Left ventricle myocardium inferior (tissue), 1 donor: ENCODE measurements around the gene C1QL4. TPM values are rescaled to one million over a fixed set of nuclear protein-coding genes. Genes with fewer than 3 reads are reported as not detected.
A peak's percentile ranks its signal among the peaks of the same experiment; 100 is the strongest.

Experiments
- DNase-seq: peaks from one replicate; pipeline ENCODE4 v3.0.0-alpha.2; 2020
- H3K27ac ChIP-seq: fragments of 200-600 bp; replicated peaks from 2 replicates; pipeline ENCODE4 v1.8.0; 2021
- H3K27me3 ChIP-seq: fragments of 200-600 bp; 2 replicates; pipeline ENCODE4 v1.8.0; 2021; ENCODE audit warnings: low read depth
- H3K36me3 ChIP-seq: fragments of 200-600 bp; 2 replicates; pipeline ENCODE4 v1.8.0; 2021
- H3K4me1 ChIP-seq: fragments of 200-600 bp; 2 replicates; pipeline ENCODE4 v1.8.0; 2021
- H3K4me3 ChIP-seq: fragments of 200-600 bp; 2 replicates; pipeline ENCODE4 v1.8.0; 2021; ENCODE audit warnings: mild to moderate bottlenecking, moderate library complexity
- H3K9me3 ChIP-seq: fragments of 200-600 bp; replicated peaks from 2 replicates; pipeline ENCODE4 v1.8.0; 2021
- intact Hi-C: fragments of 100-400 bp; cut with micrococcal nuclease; formaldehyde crosslinking; loops from one replicate; pipeline ENCODE4 v1.11.0; 2022
- total RNA-seq: library from RNA; stranded (reverse); fragmentation: NEBNext Ultra II Directional; extraction: Animal tissue kit (Norgen Biotek cat#: 25700); gene quantifications from one replicate; pipeline ENCODE4 v1.2.1, GENCODE V29; 2021
- TF ChIP-seq, protein P1 (sequence below): fragments of 200-600 bp; IDR thresholded peaks from 2 replicates; pipeline ENCODE4 v1.8.0; 2021; ENCODE audit warnings: antibody characterized with exemption, mild to moderate bottlenecking, borderline replicate concordance
- donor health status: DM: no; HTN: yes; CAD: no; lungs with severe emphysema.

C1QL4 gene
- total RNA-seq, 1 donor from 2014 or later: not detected

DNA sequence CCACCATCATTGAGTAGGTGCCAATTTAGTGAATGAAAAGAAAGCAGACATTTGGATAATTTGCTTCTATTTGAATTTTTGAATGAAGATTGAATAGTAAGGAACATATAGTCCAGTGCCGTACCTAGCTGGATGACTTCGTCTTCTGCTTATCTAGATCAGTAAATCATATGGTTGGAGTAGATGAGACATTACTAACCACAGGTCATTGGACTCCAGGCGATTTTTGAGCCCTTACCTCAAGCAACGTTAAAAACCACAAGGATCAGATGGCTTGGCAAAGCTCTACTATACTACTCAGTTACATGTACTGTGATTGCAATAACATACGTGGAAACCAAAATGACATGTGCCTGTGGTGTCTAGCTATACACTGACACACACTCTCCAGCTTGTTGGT lies 28.6 kb upstream of the C1QL4 start:
- TF ChIP-seq, protein P1, sequence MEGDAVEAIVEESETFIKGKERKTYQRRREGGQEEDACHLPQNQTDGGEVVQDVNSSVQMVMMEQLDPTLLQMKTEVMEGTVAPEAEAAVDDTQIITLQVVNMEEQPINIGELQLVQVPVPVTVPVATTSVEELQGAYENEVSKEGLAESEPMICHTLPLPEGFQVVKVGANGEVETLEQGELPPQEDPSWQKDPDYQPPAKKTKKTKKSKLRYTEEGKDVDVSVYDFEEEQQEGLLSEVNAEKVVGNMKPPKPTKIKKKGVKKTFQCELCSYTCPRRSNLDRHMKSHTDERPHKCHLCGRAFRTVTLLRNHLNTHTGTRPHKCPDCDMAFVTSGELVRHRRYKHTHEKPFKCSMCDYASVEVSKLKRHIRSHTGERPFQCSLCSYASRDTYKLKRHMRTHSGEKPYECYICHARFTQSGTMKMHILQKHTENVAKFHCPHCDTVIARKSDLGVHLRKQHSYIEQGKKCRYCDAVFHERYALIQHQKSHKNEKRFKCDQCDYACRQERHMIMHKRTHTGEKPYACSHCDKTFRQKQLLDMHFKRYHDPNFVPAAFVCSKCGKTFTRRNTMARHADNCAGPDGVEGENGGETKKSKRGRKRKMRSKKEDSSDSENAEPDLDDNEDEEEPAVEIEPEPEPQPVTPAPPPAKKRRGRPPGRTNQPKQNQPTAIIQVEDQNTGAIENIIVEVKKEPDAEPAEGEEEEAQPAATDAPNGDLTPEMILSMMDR: no peak
- no peaks in the 10 kb centered on the region for H3K9me3 ChIP-seq
- peaks cover 43% of the 10 kb centered on the region for H3K4me1 ChIP-seq
- intact Hi-C loops: no loop called here
- peak overlapping the region; percentile 81 for H3K4me3 ChIP-seq
- no peak for DNase-seq
- no peaks in the 10 kb centered on the region for H3K27me3 ChIP-seq
- no peaks in the 10 kb centered on the region for H3K36me3 ChIP-seq
- peak overlapping the region; percentile 97 for H3K27ac ChIP-seq

DNA sequence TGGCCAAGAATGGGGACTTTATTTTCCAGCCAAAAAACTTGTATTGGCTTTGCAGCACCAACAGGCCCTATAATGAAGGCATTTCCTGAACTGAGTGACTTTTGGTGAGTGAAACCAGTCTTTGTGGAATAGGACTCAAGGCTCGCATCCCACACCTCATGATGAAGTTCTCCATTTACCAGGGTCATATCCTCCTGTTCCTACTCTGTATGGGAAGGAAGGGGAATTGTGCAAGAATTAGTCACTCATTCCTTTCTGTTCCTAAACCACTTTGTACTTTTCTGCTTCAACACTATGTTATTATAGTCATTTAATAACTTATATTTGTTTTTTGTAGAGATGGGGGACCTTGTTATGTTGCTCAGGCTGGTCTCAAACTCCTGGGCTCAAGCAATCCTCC lies 28.0 kb upstream of the C1QL4 start:
- Histone ChIP-seq H3K27me3 (peaks cover 5% of the 10 kb centered on the region), H3K9me3 (no peaks in the 10 kb centered on the region), H3K4me3 (no peak overlapping the region), H3K4me1 (peaks cover 40% of the 10 kb centered on the region), H3K36me3 (no peaks in the 10 kb centered on the region), H3K27ac (no peak overlapping the region)
- intact Hi-C loops: no loop called here
- TF ChIP-seq, protein P1: no peak
- no peak for DNase-seq

DNA sequence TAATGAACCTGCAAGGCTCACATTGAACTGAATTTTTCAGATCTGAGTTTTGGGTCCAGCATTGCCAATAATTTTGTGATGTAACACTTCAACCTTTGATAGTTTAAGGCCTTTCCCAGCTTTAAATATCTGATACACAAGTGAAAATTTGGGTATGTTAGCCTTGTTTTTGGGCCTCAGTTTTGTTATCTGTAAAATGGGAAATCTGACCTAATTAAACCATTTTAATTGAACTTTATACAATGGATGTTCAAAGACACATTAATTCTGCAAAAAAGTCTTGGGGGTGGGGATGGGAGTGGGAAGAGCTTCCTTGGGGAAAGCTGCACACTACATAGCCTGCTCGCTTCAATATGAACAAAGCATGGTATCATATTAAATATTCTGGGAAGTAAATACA lies 25.1 kb upstream of the C1QL4 start:
- peaks cover 7% of the 10 kb centered on the region for H3K27me3 ChIP-seq
- H3K4me1 ChIP-seq: peaks cover 15% of the 10 kb centered on the region
- no peak overlapping the region for H3K4me3 ChIP-seq
- no peaks in the 10 kb centered on the region for H3K9me3 ChIP-seq
- no peak for DNase-seq
- H3K36me3 ChIP-seq: no peaks in the 10 kb centered on the region
- intact Hi-C loops: no loop called here
- TF ChIP-seq, protein P1: no peak
- no peak overlapping the region for H3K27ac ChIP-seq

GRCh38 chr12:49359671-49360070 lies 22.7 kb upstream of the C1QL4 start:
- no peaks in the 10 kb centered on the region for H3K9me3 ChIP-seq
- DNase-seq: no peak
- no peak overlapping the region for H3K4me3 ChIP-seq
- H3K27ac ChIP-seq: no peak overlapping the region
- intact Hi-C loops: loop anchor here (2.0 kb wide), 1 partner anchor 155 kb away; no protein-coding TSS in a partner anchor
- H3K4me1 ChIP-seq: no peaks in the 10 kb centered on the region
- H3K36me3 ChIP-seq: no peaks in the 10 kb centered on the region
- peaks cover 21% of the 10 kb centered on the region for H3K27me3 ChIP-seq
- TF ChIP-seq, protein P1: no peak

DNA sequence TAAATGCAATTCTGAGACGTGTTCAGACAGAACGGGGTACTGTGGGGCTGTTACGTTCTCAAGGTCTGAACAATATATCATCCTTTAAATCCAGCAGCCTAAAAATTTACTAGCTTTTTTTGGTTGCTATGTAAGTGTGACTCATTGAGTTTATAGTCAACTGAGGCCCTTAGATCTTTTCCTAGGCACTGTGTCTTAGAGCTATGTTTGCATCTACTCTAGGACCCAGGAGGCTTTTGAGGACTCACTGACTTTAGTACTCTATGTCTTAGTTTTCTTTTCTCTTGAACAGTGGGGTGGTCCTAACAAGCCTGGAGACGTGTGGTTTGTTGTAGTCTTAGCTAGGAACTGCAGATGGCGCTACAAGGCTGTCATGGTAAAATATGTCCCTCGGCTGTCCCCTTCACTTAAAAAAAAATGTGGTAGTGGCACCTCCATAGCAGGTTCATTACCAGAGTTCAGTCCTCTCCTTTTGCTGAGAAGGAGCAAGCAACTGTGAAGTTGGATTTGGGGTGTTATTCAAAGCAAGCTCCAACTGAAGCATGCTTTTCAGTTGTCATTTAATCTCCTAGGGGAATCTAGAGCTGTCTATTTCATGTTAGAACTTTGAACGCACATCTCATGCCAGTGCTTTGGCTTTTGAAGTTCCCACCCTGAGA lies 21.6 kb upstream of the C1QL4 start:
- H3K4me1 ChIP-seq: no peaks in the 10 kb centered on the region
- no peaks in the 10 kb centered on the region for H3K9me3 ChIP-seq
- TF ChIP-seq, protein P1: peak; percentile 89
- intact Hi-C loops: loop anchor here (2.0 kb wide), 1 partner anchor 156 kb away; no protein-coding TSS in a partner anchor
- H3K27me3 ChIP-seq: peaks cover 30% of the 10 kb centered on the region
- H3K36me3 ChIP-seq: no peaks in the 10 kb centered on the region
- no peak overlapping the region for H3K4me3 ChIP-seq
- H3K27ac ChIP-seq: no peak overlapping the region
- no peak for DNase-seq
